ENCODE results near the gene BCR. TPM values are rescaled to one million over a fixed set of nuclear protein-coding genes. Genes with fewer than 3 reads are reported as not detected.

Gene BCR
- total RNA-seq, 2 donors from 2014 or later: 102 to 172 TPM

- TF ChIP-seq CTCF (conservative IDR thresholded peaks at IDR 0.05): no peak
- no peaks in the 10 kb centered on the region for H3K9me3 ChIP-seq (ENCODE audit: control insufficient read depth, low read length)
- DNase-seq: no peak
- H3K9me3 Mint-ChIP-seq: no peaks in the 10 kb centered on the region
- no peak overlapping the region for H3K4me3 Mint-ChIP-seq
- peaks cover 33% of the 10 kb centered on the region for H3K36me3 Mint-ChIP-seq (ENCODE audit: low read depth)
- no peaks in the 10 kb centered on the region for H3K27me3 Mint-ChIP-seq (ENCODE audit: insufficient read depth)
- H3K9ac ChIP-seq (ENCODE audit: extremely low read depth, low read length, poor library complexity, severe bottlenecking): no peak overlapping the region
- 96 to 98% methylated on average over 6 to 8 of the region's 8 CpGs for WGBS, 2 experiments (ENCODE audit: insufficient coverage in 1 of 2, insufficient read length in 1 of 2)
- peaks cover 2% of the 10 kb centered on the region for H3K4me1 Mint-ChIP-seq
- no peak overlapping the region for H3K4me3 ChIP-seq (ENCODE audit: low read length)
- peaks cover 80% of the 10 kb centered on the region for H3K36me3 ChIP-seq (ENCODE audit: control insufficient read depth, insufficient read depth, low read length)
- no peaks in the 10 kb centered on the region for H3K27me3 ChIP-seq (ENCODE audit: control insufficient read depth, insufficient read depth, low read length, poor library complexity, severe bottlenecking)
- H3K4me1 ChIP-seq (ENCODE audit: control insufficient read depth, insufficient read depth, low read length): no peaks in the 10 kb centered on the region
- H3K27ac Mint-ChIP-seq: no peak overlapping the region
- no peak overlapping the region for H3K27ac ChIP-seq (ENCODE audit: low read depth, low read length)
These were observed 104.9 kb downstream of the BCR start for GRCh38 chr22:23285236-23285635.

GRCh38 chr22:23285734-23286133, 105.4 kb downstream of the BCR start:
- 89 to 98% methylated on average over 5 to 7 of the region's 7 CpGs for WGBS, 2 experiments (ENCODE audit: insufficient coverage in 1 of 2, insufficient read length in 1 of 2)
- Histone ChIP-seq H3K9ac (ENCODE audit: extremely low read depth, low read length, poor library complexity, severe bottlenecking) (no peak overlapping the region), H3K27me3 (ENCODE audit: control insufficient read depth, insufficient read depth, low read length, poor library complexity, severe bottlenecking) (no peaks in the 10 kb centered on the region), H3K36me3 (ENCODE audit: control insufficient read depth, insufficient read depth, low read length) (peaks cover 82% of the 10 kb centered on the region), H3K4me3 (ENCODE audit: low read length) (no peak overlapping the region), H3K27ac (ENCODE audit: low read depth, low read length) (no peak overlapping the region), H3K9me3 (ENCODE audit: control insufficient read depth, low read length) (no peaks in the 10 kb centered on the region), H3K4me1 (ENCODE audit: control insufficient read depth, insufficient read depth, low read length) (no peaks in the 10 kb centered on the region)
- Mint-ChIP-seq H3K4me1 (peaks cover 4% of the 10 kb centered on the region), H3K4me3 (no peak overlapping the region), H3K27ac (no peak overlapping the region), H3K36me3 (ENCODE audit: low read depth) (peaks cover 38% of the 10 kb centered on the region), H3K27me3 (ENCODE audit: insufficient read depth) (no peaks in the 10 kb centered on the region), H3K9me3 (no peaks in the 10 kb centered on the region)
- no peak for DNase-seq
- TF ChIP-seq CTCF (conservative IDR thresholded peaks at IDR 0.05): no peak

- TF ChIP-seq CTCF (conservative IDR thresholded peaks at IDR 0.05): no peak
- WGBS, 2 experiments (ENCODE audit: insufficient coverage in 1 of 2, insufficient read length in 1 of 2): 95 to 100% methylated on average over 2 of the region's 2 CpGs
- H3K9me3 ChIP-seq (ENCODE audit: control insufficient read depth, low read length): no peaks in the 10 kb centered on the region
- H3K27ac ChIP-seq (ENCODE audit: low read depth, low read length): no peak overlapping the region
- H3K27ac Mint-ChIP-seq: no peak overlapping the region
- no peaks in the 10 kb centered on the region for H3K27me3 Mint-ChIP-seq (ENCODE audit: insufficient read depth)
- H3K27me3 ChIP-seq (ENCODE audit: control insufficient read depth, insufficient read depth, low read length, poor library complexity, severe bottlenecking): no peaks in the 10 kb centered on the region
- no peak for DNase-seq
- no peak overlapping the region for H3K9ac ChIP-seq (ENCODE audit: extremely low read depth, low read length, poor library complexity, severe bottlenecking)
- peaks cover 85% of the 10 kb centered on the region for H3K36me3 ChIP-seq (ENCODE audit: control insufficient read depth, insufficient read depth, low read length)
- peaks cover 44% of the 10 kb centered on the region for H3K36me3 Mint-ChIP-seq (ENCODE audit: low read depth)
- no peak overlapping the region for H3K4me3 ChIP-seq (ENCODE audit: low read length)
- H3K4me3 Mint-ChIP-seq: no peak overlapping the region
- no peaks in the 10 kb centered on the region for H3K4me1 ChIP-seq (ENCODE audit: control insufficient read depth, insufficient read depth, low read length)
- peaks cover 4% of the 10 kb centered on the region for H3K4me1 Mint-ChIP-seq
- no peaks in the 10 kb centered on the region for H3K9me3 Mint-ChIP-seq
These were observed 106.0 kb downstream of the BCR start for GRCh38 chr22:23286296-23286695.
